AG09319 (cell line): ENCODE results near the gene SLX9.

Experiments used
- DNase-seq: peaks from one replicate; pipeline ENCODE4 v3.0.0-alpha.2; 2010; ENCODE audit warnings: low read depth; ENCODE audit errors: extremely low read depth
- TF ChIP-seq, protein P1 (sequence below): IDR thresholded peaks from 2 replicates; pipeline ENCODE4 v1.5.1; 2011; ENCODE audit warnings: low read depth, mild to moderate bottlenecking, inconsistent platforms, low read length, moderate library complexity

The SLX9 gene

DNA sequence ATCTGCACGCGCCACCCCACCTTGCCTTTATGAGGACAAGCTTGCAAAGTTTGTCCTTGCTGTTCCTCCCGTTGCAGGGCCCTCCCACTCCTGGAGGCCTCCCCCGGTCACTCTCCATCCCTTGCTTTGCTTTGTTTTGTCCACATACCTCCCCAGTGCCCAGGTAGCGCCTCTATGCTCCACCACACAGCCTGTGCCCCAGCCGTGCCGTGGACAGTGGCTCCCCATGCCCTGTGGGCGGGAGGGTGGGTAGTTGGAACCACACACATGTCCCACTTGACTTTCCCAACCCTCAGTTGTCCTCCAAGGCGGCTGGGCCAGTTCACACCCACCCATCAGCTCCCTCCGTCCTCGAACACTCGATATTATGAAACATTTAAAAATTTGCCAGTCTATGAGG lies 24.6 kb downstream of the SLX9 start:
- no peak for DNase-seq
- TF ChIP-seq, protein P1, sequence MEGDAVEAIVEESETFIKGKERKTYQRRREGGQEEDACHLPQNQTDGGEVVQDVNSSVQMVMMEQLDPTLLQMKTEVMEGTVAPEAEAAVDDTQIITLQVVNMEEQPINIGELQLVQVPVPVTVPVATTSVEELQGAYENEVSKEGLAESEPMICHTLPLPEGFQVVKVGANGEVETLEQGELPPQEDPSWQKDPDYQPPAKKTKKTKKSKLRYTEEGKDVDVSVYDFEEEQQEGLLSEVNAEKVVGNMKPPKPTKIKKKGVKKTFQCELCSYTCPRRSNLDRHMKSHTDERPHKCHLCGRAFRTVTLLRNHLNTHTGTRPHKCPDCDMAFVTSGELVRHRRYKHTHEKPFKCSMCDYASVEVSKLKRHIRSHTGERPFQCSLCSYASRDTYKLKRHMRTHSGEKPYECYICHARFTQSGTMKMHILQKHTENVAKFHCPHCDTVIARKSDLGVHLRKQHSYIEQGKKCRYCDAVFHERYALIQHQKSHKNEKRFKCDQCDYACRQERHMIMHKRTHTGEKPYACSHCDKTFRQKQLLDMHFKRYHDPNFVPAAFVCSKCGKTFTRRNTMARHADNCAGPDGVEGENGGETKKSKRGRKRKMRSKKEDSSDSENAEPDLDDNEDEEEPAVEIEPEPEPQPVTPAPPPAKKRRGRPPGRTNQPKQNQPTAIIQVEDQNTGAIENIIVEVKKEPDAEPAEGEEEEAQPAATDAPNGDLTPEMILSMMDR, result no peak

DNA sequence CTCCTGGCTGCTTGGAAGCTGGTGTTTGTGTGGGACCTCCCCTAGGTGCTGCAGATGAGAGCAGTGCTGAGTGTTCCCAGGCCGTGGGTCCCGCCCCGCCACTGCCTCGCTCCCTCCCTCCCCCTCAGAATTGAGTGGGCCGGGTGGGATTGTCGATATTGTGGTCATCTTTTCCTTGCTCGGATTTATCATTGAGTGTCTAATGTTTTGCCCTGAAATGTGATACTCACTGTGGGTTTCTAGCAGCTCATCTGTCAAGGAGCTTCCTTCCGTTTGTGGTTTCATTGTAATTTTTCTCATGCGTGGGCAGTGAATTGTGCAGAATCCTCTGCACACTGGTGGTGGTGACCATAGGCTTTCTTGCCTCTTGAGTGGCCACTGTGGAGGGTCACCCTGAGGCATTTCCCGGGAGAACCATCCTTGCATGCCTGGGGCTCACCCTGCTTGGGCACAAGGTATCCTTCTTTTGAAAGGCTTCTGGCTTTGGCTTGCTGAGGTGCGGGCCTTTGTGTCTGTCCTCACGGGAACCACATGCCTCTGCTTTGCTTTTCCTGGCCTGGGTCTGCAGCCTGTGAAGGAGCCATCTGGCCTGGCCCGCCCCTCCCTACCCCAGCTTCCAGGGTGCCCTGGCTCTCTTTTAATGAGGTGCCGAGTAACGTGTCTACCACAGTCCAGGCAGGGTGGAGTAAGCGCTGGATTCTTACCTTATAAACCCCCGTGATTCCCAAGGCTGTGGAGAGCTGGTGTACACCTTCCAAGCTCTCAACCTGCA lies 25.6 kb downstream of the SLX9 start:
- TF ChIP-seq, protein P1, result no peak
- DNase-seq, result no peak

DNA sequence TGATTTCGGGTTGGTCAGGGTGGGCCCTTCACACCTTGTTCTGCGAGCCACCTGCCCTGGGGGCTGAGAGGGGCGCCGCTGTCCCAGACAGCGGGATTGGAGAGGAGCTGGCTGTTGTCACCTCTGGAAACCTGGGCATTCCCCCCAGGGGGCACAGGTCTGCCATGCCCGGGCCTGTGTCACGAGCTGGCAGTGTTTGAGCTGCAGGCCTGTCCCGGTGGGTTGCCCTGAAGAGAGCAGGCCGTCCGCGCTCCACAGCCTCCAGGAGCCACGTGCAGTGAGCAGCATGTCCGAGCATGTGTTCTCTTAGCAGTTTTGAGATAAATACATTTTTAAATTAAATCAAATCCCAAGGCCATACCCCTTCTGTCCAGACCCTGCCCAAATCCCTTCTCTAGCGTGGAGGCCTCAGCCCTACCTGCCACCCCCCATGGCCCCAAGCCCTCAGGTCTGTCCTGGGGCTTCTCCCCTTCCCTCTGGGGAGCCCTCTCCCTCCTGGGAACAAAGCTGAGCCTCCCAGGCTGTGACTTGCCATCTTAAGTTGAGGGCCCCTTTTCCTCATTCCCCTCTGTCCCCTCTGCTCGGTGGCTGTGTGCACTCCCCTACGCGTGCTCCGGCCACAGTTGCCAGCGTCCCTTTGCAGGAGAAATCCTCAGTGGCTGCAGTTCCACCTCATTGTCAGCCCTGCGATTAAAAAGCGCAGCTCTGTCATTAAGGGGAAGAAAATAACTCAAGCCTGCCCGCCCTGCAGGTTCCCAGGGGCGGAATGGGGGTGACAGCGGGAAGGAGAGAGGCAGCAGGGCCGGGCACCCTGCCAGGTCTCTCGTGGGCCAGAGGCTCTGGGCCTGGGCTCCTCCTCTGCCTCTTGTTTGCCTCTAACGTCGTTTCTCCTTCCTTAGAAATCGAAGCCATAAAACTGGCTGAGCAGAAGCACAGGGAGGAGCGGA lies 26.6 kb downstream of the SLX9 start:
- DNase-seq, result no peak
- TF ChIP-seq, protein P1, result no peak

DNA sequence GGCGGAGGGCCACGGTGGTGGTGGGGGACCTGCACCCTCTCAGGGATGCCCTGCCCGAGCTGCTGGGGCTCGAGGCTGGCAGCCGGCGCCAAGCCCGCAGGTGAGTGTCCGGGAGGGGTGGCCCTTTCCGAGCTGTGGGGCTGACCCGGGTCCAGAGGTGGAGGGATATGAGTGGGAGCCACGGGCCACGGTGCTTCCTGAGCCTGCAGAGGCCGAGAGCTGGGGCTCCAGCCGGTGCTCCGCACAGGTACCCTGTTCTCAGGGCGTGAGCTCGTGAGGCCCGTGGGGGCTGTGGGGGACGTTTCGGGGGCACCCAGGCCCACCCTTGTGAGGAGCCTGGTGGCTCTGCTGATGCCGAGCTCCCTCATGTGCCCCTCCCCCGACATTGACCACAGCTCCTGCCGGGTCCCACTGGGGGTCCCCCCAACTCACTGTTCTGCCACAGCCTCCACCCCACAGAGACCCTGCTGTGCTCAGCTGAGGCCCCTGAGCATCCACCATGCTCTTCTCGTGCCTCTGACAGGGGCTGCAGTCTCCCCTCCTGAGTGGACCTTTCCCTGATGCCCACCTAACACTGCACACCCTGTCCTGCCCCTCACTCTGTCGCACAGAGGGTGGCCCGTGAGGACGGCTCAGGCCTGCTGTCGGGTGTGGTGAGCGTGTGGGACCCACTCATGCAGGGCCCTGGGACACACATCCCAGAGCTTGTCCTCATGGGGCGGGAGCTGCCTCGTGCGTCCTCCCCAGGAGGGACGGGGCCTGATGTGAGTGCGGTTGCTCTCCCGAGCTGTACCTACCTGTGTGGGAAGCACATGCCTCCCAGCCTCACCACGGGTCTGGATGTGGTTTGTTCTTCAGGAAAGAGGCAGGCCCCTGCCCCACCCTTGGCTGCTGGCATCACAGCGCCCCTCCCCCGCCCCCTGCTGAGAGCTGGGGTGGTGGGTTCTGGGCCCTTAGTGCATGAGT lies 27.5 kb downstream of the SLX9 start:
- DNase-seq, result no peak
- TF ChIP-seq, protein P1, result no peak

DNA sequence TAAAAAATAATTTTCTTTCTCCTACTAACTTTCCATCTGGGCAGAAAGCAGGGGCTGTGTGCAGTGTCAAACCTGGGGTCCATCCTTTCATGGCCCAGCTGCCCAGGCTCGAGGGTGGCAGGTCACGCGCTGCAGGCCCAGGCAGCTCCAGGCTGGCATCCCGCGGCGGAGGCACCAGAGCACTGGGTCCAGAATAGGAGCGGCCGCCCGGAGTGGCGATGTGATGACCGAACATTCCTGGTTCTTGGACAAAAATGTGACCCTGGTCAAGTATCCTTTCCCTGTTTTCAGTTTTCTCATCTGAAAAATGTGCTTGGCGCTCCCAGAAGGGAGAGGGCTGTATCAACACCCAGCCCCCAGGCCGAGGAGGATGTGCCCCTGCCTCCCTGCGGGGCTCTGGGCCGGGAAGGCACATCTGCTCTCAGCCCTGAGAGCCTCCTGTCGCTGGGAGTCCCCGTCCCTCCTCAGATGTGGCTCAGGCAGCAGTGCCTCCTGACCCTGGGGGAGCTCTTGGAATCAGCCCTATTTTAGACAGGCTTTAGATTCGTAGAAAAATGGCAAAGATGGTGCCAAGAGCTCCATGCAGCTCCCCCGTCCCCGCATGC lies 29.3 kb downstream of the SLX9 start:
- TF ChIP-seq, protein P1, result no peak
- no peak for DNase-seq

DNA sequence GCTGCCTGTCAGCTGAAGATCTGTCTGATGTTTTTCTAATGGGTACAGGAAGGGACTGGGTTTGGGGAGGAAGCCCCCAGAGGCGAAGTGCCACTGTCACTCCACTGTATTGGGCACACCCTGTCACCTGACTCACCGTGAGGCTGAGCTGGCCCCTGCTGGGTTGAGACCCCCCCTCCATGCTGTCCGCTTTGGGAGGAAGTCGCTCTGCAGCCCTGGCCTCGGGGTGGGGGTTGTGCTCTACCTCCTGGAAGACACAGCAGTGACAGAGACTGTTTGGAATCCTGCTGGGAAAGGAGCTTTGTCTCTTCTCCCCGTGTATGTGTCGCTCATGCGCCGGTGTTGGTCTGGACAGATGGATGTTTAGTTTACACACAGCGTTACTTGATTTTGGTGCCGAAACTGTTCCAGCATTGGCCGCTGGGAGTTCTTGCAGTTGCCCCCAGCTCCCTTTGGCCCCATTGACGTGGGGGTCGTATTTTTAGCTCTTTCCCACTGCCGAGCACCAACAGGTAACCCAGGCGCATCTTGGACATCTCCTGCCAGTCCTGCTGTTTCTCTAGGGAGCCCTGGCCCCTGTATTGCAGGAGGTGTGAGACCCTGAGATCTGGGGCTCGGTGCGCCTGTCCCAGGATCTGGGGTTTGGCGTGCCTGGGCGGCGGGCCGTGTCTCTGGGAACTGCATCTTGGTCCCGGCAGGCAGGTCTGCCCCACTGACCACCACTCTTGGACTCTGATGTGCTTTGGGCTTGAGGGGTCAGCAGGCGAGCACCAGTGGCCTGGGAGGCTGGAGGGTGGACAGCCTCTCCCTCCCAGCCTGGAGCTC lies 30.3 kb downstream of the SLX9 start:
- TF ChIP-seq, protein P1, result no peak
- DNase-seq, result no peak
